GM19193 (cell line): ENCODE results near the gene FRRS1.

ENCODE experiments used
- POLR2A ChIP-seq: IDR thresholded peaks from 4 replicates; pipeline ENCODE4 v1.6.1; 2011; ENCODE audit not compliant: insufficient read depth, insufficient read length; ENCODE audit errors: extremely low read depth

Gene FRRS1

DNA sequence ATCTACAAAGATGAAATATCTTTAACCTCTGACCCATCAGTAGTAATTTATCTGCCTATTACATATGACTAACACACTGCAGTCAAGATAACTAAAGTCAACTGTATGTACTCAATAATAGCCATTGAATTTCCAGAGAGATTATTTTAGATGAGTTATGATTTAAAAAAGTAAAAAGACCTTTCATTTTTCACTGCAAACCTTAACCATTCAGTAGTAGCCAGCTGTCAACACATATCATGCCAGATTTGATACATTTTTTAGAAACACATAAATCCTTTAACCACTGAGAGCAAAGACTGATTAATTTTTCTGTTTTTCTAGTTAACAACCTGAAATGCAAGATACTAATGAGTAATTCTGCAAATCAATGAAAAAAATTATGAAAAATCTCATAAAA is 89.6 kb downstream of the FRRS1 start:
- TF ChIP-seq POLR2A = no peak

DNA sequence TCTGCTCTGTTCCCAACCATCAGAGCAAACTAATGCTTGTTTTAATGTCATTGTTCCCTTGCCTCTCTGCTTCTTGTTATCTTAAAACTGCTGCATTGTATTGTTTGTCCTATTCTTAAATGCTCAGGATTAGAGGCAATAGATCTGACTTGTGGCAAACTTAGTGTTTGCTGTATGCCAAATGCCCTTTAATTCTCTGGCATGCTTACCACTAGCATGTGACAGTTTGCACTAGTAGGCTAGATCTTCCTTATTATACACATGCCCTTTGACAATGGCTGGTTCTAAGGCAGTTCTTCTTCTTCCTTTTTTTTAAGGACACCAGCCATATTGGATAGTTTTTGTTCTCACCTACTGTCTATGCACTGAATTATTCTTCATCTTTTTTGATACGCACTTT is 90.4 kb downstream of the FRRS1 start:
- TF ChIP-seq POLR2A = no peak

DNA sequence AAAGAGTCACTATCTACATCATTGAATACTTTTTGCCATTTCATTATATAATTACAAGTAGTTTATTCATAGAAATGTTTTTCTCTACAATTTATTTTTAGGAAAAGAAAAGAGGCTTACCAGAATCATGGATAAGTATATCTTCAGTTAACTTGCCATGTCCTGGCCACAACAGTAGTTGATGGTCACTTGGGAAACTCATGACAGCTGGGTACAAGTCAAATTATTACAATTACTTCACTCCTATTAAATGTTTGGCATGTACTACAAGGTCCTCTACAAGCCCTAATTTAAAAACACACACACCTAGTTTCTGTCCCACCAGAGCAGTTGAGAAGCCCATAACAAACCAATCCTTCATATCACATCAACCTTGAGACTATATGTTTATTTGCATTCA is 91.1 kb downstream of the FRRS1 start:
- no peak for TF ChIP-seq POLR2A

DNA sequence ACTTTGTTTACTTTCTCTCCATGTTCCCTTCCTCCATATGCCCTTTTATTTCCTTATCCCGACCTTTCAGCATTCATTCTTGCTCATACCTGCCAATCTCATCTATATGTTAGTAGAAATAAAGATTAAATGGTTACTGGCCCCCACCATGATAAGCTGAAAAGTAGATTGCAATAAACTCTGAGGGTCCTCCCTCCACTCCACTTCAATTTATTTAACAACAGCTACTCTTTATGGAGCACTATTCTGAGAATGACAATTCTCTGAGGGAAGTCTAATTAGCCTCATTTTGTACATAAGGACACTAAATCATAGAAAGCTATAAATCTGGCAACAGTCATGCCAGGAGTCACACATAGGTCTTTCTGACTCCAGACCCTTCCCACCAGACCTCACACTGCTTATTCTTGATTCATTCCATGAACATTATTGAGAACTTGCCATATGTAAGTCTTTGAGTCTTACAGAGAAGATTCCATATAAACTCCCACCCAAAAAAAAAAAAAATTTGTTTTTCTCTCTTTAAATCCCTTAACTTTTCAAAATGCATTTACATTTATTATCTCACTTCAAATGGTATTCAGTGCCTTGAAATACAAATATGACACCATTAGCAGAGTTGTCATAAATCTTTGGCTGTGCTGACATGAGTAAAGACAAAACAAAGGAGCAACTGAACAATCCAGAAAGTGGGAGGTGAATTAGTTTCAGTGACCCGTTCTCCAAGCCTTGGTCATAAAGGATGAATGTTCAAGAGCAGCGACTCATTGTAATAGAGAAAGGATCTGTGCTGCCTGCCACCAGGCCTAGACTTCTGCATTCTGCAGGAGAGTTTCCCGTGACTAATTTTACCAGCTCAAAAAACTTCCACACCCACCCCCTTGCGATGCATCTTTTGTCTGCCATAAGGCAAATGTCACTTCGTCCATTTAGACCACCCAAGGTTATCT is 92.0 kb downstream of the FRRS1 start:
- no peak for TF ChIP-seq POLR2A

DNA sequence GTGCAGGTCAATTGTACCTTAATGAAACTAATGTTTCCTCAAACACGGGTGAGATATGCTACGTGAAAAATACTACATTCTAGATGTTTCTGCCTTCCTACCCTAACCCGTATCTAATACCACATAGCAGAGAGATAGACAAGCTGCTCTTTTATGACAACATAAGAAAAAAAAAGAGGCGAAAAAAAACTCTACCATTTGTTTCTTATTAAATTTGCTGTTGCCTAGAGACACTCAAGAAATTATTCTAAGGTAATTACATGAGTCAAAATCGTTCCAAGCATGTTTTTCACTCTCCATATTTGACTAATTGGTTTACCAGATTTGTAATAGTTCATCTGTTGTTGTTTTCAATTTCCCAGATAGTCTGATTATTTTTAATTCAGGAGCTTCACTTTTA is 93.1 kb downstream of the FRRS1 start:
- no peak for TF ChIP-seq POLR2A

DNA sequence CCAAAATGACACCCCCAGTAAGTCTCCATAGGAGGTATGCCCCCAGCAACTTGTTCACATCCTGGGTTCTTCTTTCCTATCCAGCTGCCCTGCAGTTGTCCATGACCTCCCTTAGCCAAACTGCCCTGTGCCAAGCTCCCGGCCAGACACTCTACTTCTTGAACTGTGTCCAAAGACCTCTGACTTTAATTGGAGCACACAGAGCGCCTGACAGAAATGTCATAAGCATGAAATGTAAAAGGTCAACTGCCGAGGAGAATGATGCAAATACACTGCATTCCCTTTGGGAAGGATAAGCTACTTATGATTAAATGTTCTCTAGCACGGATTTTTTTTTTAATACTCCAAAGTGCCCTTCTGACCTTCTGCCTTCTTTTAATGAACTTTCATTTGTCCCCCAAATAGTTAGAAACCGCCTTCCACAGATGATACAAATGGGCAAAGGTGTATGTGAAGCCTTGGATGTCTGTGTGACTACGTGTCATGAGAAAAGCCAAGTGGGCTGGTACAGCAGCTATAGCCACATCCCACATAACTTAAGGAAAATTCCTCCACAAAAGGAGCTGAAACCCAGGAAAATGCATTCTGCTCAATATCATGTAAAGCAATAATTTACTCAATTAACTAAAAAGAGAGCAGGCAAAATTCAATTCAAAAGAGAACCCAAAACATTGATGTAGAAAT is 93.8 kb downstream of the FRRS1 start:
- TF ChIP-seq POLR2A = no peak

DNA sequence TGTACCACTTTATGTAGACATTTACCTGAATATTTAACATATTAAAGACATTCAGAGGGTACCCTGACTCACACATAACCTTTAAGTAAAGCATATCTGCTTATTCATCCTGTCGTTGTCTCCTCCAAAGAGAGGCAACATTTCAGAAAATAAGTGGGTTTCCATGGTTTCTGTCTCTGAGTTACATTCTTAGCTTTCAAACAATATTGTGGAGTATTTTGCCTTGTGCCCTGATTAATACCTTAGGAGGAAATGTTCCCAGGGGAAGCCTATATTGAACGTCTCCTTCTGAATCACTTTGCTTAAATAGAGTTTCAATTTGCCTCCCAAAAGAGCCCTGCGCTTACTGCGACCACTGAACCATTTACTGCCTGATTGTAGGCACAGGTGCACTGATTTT is 94.4 kb downstream of the FRRS1 start:
- no peak for TF ChIP-seq POLR2A

DNA sequence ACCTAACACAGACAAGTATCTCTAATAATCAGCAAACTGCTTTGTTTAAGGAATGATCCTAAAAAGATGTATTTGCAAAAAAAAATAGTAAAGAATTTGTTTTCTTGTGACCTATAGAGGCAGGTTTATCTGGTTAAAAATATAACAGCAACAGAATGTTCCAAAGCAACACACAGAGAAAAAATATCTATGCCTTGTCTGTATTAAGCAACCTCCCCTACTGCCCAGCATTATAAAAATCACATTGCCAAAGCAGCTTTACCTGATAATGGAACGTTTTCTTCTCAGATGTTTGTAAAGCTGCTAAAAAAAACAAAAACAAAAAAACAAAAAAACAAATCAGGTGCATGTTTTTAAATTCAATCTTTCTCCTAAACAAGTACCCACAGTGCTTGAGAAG is 95.9 kb downstream of the FRRS1 start:
- no peak for TF ChIP-seq POLR2A

DNA sequence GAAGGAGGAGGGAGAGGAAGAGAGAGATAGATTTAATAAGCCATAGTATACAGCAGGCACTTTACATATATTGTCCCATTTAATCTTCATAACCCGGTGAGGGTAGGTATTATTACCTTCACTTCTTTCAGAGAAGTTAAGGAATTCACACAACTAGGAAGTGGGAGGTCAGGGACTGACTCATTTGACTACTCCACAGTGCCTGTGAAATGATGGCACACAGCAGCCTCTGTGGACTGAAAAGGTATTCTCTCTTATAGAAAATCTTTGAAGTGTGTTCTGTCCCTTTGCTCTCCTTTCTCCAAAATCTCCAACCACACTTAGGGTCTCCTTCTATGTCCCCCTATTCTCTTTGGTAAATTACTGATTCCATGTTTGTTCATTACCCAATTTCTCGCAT is 96.6 kb downstream of the FRRS1 start:
- TF ChIP-seq POLR2A = no peak

DNA sequence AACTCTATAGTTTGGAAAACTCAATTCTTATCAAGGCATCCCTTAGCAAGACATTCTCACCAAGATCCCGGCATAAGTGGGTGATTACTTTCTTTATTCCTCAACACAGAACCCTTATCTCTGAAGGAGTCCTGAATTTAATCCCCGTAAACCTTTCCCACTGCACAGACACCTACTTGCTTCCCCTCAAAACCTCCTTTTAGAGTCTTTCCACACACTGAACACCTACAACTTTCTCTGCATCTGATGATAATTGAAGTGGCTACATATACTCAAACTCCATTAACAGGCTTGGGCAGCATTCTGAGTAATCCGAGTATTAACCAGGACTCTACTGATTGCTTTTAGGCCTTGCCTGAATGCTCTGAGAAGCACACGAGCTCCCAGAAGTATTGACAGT is 97.1 kb downstream of the FRRS1 start:
- no peak for TF ChIP-seq POLR2A

DNA sequence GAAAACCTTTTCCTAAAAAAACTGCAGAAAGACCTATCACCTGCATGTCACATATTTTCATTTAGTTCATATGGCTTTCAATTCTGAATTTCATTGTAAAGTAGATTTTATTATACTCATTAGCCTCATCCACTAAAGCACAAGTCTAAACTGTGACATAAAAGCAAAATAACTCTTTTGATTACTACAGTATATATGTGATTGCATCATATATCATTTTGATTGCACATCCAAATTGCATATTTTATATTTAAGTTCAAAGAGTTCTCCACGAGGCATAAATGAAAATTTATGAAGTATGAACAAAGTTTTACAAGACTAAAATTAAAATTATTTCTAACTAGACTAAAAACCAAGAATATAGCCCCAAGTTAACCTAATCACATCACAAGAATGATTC is 101.2 kb downstream of the FRRS1 start:
- TF ChIP-seq POLR2A = no peak

DNA sequence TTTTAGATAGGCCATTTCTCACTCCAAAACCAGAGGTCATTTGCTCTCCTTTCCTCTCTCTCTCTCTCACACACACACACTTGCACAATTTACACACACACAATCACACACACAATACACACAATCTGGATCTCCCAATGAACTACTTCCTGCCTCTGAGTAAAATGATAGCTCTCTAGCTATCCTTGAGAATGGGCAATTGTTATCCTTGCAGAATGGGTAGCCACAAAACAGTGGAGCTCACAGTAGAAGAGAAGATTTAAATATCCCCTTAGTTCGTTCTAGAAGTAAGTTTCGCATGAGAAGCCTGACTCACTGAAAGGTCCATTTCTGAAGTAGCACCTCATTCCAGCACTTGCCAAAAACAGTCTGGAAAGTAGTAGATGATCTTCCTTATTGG is 102.9 kb downstream of the FRRS1 start:
- no peak for TF ChIP-seq POLR2A

DNA sequence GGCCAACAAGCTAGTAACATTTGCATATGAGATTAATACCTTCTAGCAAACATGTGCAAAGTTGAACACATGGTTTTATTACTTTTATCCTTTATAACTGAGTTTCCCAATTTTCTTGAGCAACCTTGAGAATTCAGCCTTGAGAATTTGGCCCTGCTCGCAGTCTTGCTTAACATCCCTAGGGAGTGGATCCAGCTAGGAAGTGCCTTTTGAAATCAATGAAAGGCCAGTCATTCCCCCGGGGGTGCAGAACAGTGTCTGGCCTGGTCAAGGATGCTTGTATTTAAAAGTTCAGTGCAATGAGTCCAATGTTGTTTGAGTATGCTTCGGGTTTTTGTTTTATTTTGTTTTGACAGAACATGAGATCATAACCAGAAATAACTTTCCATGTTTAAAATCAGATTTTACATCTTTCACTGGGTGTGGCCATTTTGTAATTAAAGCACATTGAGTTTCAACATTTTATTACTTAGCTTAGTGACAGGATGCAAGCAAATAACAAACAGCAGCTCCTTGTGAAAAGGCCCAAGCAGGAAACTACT is 103.8 kb downstream of the FRRS1 start:
- no peak for TF ChIP-seq POLR2A

DNA sequence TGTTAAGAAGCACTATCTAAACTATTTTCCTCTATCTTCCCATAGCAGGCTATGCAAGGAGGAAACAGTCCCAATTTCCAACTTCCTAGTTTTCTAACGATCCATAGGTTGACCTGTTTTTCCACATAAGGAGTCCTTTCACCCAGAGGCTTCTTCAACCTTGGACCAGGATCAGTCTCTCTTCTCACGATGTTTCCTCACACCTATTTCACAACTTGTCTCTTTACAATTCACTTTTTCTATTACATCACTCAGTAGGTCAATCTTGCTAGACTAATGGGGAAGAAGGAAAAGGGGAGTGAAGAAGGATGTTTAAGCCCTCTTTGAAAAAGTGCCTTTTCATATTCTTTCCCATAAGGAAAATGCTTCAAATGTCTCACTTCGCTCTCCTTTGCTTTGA is 104.7 kb downstream of the FRRS1 start:
- no peak for TF ChIP-seq POLR2A

DNA sequence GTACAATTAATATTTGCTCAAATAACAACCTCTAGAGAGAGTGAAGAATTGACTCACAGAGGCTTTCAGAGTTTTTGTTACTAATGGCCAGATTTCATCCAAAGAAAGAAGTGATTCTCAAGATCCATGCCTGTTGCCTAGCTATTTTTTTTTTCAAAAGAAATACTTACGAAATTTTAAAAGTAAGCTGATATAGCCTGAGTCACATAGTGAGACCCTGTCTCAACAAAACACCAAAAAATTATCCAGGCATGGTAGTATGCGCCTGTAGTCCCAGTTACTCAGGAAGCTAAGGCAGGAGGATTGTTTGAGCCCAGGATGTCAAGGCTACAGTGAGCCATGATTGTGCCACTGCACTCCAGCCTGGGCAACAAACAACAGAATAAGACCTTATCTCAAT is 105.9 kb downstream of the FRRS1 start:
- TF ChIP-seq POLR2A = no peak

DNA sequence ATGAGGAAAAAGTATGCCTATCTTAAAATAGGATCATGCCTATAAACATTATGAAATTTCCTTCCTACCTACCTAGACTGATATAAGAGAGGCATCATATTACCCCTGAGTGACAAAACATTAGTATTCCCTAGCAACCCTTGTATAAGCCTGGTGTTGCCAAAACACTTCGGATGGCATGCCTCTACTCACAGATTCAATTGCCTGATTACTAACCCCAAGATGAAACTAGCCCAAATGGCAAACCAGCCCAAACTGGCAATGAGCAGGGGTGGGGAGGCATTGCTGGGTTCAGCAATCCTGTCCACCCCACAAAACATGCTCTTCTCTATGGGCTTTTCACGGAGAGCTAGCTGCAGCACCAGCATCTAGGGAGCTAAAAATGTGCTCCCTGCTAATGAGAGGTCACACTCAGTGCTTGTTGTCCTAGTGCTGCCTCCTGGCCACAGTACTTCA is 106.7 kb downstream of the FRRS1 start:
- TF ChIP-seq POLR2A = no peak
